HuH-7.5 (cell line): ENCODE data around the gene CCT3.
"Not testable (repeated sequence)": the region's sequence is repeated elsewhere in the genome, so short reads cannot be mapped to it uniquely, and the experiment has no call there.

Experiments
- DNase-seq: peaks from one replicate; pipeline ENCODE4 v3.0.0; 2011; ENCODE audit warnings: low spot score

CCT3 gene

GRCh38 chr1:156368157-156368658 is 30.1 kb upstream of the CCT3 start:
- no peak for DNase-seq

GRCh38 chr1:156367383-156368156 is 29.5 kb upstream of the CCT3 start:
- no peak for DNase-seq

DNA sequence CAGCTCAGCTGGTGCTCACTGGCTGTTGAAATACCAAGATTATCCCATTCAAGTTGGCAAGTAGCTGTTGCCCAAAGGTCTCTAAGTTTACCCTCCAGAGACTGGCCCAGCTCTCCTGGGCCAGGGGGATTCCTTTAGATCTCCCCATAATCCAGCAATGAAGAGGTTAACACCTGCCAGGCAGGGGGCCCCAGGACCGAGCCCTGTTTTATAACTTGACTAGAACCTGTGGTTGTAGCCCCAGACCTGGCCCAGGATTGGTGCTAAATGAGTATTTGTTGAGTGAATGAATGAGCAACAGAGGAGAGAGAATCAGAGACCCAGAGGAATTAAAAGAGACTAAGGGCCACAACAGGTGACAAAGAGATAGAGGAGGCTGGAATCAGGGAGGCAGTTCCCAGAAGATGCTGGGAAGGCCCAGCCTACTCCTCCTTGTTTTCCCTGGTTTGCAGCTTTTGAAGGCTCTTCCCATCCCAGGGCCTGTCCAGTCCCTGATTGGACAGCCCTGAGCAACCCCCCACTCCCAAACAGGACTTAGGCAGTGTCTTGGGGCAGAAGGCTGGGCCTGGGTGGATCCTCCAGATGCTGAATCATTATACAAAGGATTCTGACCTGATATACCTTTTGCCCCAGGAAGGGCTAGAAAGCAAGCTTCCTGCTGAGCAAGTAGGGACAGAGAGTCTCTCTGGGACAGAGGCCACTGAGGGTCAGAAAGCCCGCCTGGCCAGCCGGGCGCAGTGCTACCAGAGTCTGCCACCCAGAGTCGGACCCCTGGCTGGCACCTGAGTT is 28.5 kb upstream of the CCT3 start:
- DNase-seq, result no peak

- no peak for DNase-seq
These were observed 27.7 kb upstream of the CCT3 start for GRCh38 chr1:156365754-156366153.

GRCh38 chr1:156360534-156360933 is 22.4 kb upstream of the CCT3 start:
- no peak for DNase-seq

GRCh38 chr1:156359973-156360372 is 21.9 kb upstream of the CCT3 start:
- no peak for DNase-seq

DNA sequence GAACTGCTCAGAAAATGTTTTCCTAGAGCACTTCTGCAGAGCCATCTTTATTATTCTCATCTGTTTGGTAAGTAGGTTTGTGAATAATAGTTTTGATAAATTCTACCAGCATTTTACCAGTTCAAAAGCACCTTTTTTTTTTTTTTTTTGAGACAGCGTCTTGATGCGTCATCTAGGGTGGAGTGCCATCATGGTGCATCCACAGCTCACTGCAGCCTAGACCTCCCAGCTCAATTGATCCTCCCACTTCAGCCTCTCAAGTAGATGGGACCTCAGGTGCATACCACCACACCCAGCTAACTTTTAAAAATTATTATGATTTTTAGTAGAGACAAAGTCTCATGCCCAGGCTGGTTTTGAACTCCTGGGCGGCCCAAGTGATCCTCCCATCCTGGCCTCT is 21.2 kb upstream of the CCT3 start:
- no peak for DNase-seq

GRCh38 chr1:156358641-156359040 is 20.5 kb upstream of the CCT3 start:
- no peak for DNase-seq

DNA sequence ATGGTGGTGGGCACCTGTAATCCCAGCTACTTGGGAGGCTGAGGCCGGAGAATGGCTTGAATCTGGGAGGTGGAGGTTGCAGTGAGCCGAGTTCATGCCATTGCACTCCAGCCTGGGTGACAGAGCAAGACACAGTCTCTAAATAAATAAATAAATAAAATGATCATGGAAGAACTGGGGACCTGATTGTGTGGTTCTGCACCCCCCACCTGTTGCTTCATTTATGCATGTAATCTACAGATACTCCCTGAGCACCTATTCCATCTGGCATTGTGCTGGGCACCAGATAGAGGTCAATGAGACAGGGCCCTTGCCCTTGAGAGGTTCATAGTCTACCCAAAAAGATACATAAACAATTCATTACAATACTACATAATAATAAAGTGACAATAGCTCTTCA is 19.9 kb upstream of the CCT3 start:
- no peak for DNase-seq

GRCh38 chr1:156356875-156357534 is 18.9 kb upstream of the CCT3 start:
- DNase-seq, result peak; percentile 90

DNA sequence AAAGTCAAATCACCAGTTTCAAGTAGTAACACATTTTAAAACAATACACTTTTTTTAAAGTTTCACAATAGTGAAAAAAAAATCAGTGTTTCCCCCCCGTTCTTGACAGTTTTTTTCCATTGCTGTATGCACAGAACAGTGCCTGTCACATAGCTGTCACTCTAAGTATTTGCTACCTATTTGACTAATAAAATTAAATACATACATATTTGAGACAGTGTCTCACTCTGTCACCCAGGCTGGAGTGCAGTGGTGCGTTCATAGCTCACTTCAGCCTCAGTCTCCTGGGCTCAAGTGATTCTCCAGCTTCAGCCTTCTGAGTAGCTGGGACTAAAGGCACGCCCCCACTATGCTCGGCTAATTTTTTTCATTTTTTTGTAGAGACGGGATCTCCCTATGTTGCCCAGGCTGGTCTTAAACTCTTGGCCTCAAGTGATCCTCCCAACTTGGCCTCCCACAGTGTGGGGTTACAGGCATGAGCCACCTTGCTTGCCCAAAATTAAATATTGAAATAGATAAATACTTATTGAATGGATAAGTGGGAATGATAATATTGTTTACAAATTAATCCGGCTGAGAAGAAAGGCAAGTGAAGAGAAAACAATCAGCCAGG is 18.3 kb upstream of the CCT3 start:
- no peak for DNase-seq

DNA sequence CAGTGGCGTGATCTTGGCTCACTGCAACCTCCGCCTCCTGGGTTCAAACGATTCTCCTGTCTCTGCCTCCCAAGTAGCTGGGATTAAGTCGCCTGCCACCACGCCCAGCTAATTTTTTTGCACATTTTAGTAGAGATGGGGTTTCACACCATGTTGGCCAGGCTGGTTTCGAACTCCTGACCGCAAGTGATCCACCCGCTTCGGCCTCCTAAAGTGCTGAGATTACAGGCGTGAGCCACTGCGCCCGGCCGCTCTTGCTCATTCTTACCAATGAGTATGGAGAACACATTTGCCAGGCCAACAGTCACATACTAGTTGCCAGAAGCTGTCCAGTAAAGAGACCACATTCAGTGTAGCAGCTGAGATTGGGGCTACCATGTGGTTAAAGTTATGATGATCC is 14.4 kb upstream of the CCT3 start:
- not testable (repeated sequence) for DNase-seq

- DNase-seq, result no peak
These were observed 9.2 kb upstream of the CCT3 start for GRCh38 chr1:156347331-156347730.

GRCh38 chr1:156346636-156347035 is 8.5 kb upstream of the CCT3 start:
- no peak for DNase-seq

DNA sequence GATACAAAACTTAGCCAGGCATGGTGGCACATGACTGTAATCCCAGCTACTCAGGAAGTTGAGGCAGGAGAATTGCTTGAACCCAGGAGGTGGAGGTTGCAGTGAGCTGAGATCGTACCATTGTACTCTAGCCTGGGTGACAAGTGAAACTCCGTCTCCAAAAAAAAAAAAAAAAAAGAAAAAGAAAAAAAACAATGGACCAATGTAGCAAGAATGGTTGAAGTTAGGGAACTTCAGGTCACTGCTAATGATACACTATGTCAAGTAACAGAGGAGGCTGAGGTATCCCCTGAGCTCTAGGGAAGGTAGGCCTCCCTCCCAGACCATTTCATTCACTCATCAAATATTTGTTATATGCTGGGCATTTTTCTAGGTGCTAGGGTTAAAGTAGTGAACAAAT is 7.9 kb upstream of the CCT3 start:
- not testable (repeated sequence) for DNase-seq

GRCh38 chr1:156344409-156344808 is 6.3 kb upstream of the CCT3 start:
- no peak for DNase-seq

DNA sequence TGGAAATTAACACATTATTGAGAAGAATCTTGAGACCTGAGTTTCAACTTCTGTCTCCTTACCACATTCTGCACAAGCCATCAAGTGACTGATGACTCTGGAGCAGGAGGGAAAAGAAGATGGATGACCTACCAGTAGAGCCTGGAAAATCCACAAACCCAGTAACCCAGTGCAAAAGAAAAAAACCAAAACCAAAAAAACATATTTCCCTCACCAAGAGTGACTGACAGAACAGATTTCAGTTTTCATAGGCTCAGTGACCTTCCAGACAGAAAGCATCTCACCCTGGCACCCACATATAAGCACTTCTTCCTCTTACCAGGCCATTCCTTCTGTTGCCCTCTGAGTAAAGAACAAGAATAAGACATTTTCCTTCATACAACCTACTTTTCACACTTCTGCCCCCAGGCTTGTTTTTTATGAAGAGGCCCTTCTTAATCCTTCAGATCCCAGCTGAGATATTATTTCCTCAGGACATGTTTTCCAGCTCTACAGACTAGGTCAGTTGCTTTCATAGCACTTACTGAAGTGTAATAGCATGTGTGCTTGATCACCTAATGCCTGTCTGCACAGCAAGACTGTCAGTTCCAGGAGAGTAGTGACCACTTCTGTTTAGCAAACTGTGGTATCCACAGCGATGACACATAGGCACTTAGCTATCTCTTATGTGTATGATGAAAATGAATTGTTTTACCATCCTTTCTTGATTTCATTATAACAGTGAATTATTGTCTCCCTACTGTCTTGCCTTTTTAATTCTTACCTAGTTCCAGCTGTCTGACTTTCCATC is 4.3 kb upstream of the CCT3 start:
- no peak for DNase-seq

DNA sequence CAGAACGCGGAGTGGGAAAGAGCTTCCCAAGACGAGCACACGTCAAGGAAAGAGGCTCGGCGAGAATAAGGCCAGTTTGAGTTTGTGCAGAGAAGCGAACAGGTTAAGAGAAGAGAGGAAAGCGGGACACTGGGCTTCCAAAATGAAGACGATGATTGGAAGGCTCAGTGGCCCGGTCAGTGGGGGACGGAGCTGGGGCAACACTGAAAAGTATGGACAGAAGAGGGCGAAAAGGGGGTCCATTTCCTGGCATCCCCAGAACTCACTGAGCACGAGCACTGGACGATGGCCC is 258 bp downstream of the CCT3 start:
- no peak for DNase-seq

DNA sequence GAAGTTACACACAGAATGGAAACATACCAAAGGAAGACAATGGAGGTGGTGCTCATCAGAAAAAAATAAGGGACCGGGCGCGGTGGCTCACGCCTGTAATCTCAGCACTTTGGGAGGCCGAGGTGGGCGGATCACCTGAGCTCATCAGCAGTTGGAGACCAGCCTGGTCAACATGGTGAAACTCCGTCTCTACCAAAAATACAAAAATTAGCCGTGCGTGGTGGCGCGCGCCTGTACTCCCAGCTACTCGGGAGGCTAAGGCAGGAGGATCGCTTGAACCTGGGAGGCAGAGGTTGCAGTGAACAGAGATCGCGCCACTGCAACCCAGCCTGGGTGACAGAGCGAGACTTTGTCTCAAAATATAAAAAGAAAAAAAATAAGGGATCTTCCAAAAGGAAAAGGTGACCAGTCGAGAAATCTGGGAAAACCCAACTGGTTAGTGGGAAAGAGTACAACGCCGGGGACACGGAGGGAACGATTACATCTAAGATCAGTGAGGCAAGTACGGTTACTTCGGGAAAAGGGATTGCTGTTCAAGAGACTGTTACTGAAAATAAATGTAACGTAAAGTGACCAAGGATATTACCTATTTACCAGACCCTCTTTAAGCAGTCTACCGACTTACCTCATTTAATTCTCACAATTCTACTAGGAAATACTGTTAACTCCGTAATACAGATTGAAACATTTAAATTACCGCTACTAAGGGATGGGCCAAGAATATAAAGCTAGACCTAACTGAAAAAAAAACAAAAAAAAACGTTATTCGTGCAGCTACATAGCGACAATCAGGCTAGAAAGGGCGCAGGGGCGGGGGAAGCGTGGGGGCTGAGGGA is 822 bp downstream of the CCT3 start:
- no peak for DNase-seq

DNA sequence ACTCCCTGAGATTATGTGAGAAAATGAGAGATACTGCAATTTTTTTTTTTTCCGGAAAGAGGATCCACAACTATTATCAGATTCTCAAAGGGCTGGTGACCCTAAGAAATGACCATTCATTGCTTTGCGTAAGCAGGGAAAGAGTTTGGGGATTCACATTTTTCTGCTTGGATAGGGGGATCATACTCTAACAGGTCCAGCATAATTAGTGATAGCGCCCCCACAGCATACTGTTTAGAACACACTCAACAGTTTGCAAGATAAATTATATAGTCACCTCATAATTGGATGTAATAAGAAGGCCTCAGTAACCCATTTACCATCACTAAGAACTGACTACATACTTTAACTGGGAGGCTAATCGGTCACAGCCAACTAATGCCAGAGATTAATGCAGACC is 1.9 kb downstream of the CCT3 start:
- no peak for DNase-seq

DNA sequence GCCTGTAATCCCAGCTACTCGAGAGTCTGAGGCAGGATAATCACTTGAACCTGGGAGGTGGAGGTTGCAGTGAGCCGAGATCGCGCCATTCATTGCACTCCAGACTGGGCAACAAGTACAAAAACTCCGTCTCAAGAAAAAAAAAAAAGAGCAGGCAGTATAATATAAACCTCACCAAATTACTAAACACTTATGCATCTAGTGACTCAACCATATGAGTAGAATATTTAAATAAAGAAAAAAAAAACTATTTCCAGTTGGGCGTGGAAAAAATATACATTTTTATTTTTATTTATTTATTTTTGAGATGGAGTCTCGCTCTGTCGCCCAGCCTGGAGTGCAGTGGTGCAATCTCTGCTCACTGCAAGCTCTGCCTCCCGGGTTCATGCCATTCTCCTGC is 14.9 kb downstream of the CCT3 start:
- DNase-seq, result not testable (repeated sequence)
